ENCODE measurements around the gene SND1.

DNA sequence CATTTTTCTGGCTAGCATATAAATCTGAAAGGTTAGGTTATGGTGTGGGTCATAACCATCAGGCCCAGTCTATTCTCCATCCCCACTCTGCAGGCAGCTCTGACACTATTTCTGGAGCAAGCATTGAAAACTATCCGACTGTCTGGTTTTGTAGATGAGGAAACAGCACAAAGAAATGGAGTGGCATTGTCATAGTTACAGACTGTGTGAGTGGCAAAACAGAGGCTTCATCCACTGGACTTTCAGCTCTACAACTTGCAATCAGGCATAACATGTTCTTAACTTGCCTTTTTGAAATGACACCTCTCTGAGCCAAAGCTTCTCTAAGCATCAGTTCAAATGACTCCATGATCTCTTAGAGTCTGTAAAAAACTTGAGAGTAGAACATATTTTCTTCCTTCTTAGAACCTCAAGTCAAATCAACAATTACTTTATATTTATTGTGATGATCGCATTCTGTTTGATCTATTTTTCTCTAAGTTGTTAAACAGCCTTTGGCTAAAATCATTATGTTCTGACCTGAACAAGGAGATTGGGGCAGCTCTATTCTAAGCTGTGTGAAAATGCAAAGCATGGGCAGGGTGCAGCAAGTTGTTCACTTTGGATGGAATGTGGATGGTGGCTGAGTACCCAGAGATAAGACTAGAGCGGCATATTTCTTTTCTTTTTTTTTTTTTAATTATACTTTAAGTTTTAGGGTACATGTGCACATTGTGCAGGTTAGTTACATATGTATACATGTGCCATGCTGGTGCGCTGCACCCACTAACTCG lies 310.8 kb downstream of the SND1 start:
- TF ChIP-seq POLR2A (IDR thresholded peaks at IDR 0.05) (no peak), EP300 (IDR thresholded peaks at IDR 0.05) (no peak)
- TF ChIP-seq, protein P1, sequence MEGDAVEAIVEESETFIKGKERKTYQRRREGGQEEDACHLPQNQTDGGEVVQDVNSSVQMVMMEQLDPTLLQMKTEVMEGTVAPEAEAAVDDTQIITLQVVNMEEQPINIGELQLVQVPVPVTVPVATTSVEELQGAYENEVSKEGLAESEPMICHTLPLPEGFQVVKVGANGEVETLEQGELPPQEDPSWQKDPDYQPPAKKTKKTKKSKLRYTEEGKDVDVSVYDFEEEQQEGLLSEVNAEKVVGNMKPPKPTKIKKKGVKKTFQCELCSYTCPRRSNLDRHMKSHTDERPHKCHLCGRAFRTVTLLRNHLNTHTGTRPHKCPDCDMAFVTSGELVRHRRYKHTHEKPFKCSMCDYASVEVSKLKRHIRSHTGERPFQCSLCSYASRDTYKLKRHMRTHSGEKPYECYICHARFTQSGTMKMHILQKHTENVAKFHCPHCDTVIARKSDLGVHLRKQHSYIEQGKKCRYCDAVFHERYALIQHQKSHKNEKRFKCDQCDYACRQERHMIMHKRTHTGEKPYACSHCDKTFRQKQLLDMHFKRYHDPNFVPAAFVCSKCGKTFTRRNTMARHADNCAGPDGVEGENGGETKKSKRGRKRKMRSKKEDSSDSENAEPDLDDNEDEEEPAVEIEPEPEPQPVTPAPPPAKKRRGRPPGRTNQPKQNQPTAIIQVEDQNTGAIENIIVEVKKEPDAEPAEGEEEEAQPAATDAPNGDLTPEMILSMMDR (IDR thresholded peaks at IDR 0.05) = no peak
